OCI-LY1 (cell line): Measurements from ENCODE around the gene IL4I1.

Experiments
- H2AFZ ChIP-seq: fragments of 200-600 bp; sonication (generic), shearing (Covaris generic); 2 replicates; pipeline ENCODE4 v1.6.0; 2014; ENCODE audit warnings: antibody characterized with exemption, mild to moderate bottlenecking, low read length
- H3F3A ChIP-seq: fragments of 200-600 bp; sonication (generic), shearing (Covaris generic); 2 replicates; pipeline ENCODE4 v1.6.0; 2014; ENCODE audit warnings: mild to moderate bottlenecking, antibody characterized with exemption, low read length, moderate library complexity; ENCODE audit not compliant: insufficient read depth
- H3K27ac ChIP-seq: fragments of 200-600 bp; sonication (generic); 2 replicates; pipeline ENCODE4 v1.5.1; 2014; ENCODE audit warnings: low read length, mixed run types, mild to moderate bottlenecking, low read depth; ENCODE audit not compliant: poor library complexity, severe bottlenecking
- H3K27me3 ChIP-seq: fragments of 200-600 bp; sonication (generic); 2 replicates; pipeline ENCODE4 v1.6.0; 2014; ENCODE audit warnings: antibody characterized with exemption, mild to moderate bottlenecking, low read length, moderate library complexity; ENCODE audit not compliant: insufficient read depth
- H3K36me3 ChIP-seq: fragments of 200-600 bp; sonication (generic); 2 replicates; pipeline ENCODE4 v1.6.1; 2014; ENCODE audit warnings: mild to moderate bottlenecking, antibody characterized with exemption, low read length, moderate library complexity, mixed read lengths; ENCODE audit not compliant: insufficient read depth
- H3K4me1 ChIP-seq: fragments of 200-600 bp; sonication (generic); 2 replicates; pipeline ENCODE4 v1.5.1; 2014; ENCODE audit warnings: mild to moderate bottlenecking, low read length, moderate library complexity; ENCODE audit not compliant: insufficient read depth, severe bottlenecking
- H3K4me2 ChIP-seq: fragments of 200-600 bp; sonication (generic), shearing (Covaris generic); 2 replicates; pipeline ENCODE4 v1.6.1; 2014; ENCODE audit warnings: low read length
- H3K4me3 ChIP-seq: fragments of 200-600 bp; sonication (generic); 2 replicates; pipeline ENCODE4 v1.5.1; 2014; ENCODE audit warnings: low read length, low read depth, mild to moderate bottlenecking, mixed read lengths; ENCODE audit not compliant: poor library complexity, severe bottlenecking
- H3K79me2 ChIP-seq: fragments of 200-600 bp; shearing (Covaris generic); 2 replicates; pipeline ENCODE4 v1.6.1; 2016; ENCODE audit warnings: mixed run types, low read length, mixed read lengths; ENCODE audit not compliant: insufficient read depth
- H3K9ac ChIP-seq: fragments of 200-600 bp; sonication (generic), shearing (Covaris generic); 2 replicates; pipeline ENCODE4 v1.6.1; 2014; ENCODE audit warnings: mild to moderate bottlenecking, low read length, mixed read lengths
- H3K9me2 ChIP-seq: fragments of 200-600 bp; sonication (generic), shearing (Covaris generic); 2 replicates; pipeline ENCODE4 v1.6.1; 2014; ENCODE audit warnings: low read depth, mild to moderate bottlenecking, low read length, mixed read lengths
- H3K9me3 ChIP-seq: fragments of 200-600 bp; shearing (Covaris generic); 2 replicates; pipeline ENCODE4 v1.6.1; 2014; ENCODE audit warnings: low read length, mixed read lengths
- H4K20me1 ChIP-seq: fragments of 200-600 bp; sonication (generic), shearing (Covaris generic); 2 replicates; pipeline ENCODE4 v1.6.0; 2016; ENCODE audit warnings: mild to moderate bottlenecking, low read length; ENCODE audit not compliant: insufficient read depth
- CTCF ChIP-seq: fragments of 200-600 bp; sonication (generic), shearing (Covaris generic); IDR thresholded peaks from 2 replicates; pipeline ENCODE4 v1.5.1; 2017; ENCODE audit warnings: mild to moderate bottlenecking, antibody characterized with exemption, low read length, moderate library complexity, mixed read lengths
- EZH2 ChIP-seq: fragments of 200-600 bp; sonication (generic), shearing (Covaris generic); IDR thresholded peaks from 2 replicates; pipeline ENCODE4 v1.8.0; 2017; ENCODE audit warnings: borderline replicate concordance, mixed run types, mild to moderate bottlenecking, antibody characterized with exemption, low read length, moderate library complexity, mixed read lengths

Gene IL4I1

DNA sequence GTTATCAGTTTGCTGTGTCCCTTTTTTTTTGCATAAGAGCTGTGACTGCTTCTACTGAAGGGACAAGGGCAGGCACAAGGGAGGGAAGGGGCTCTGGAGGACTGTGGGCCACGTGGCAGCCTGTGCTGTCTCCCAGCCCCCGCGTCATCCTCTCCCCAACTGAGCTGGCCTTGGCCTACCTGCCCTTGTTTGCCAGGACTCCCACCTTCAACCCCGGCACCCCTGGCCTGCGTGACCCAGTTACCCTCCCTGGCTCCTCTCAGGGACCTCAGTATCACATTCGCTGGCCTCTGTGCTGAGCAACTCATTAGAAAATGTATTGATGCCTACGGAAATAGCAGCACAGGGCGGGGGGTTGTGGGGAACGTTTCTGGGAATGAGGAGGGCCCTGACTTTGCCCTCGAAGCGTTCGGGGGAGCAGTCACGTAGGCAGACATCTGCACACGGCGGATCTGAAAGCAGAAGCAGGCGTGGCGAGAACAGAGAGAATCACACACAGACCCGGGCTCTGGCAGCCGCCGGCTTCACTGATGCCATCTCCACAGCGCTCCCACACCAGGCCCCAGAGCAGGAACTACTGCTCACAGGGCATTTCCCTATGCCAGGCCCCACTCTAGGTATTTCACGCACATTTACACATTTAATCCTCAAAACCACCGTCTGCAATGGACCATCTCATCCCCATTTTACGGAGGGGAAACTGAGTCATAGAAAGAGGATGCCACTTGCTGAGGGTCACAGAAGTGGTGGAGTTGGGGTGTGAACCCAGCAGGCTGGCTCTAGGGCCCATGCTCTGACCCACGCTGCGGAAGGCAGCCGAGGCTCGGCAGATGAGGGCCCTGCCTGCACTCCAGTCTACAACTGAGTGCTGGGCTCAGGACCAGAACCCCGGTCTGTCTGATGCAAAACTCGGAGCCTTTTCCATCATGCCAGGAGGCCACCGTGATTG lies 26.6 kb upstream of the IL4I1 start:
- Histone ChIP-seq H3K79me2 (peaks cover 43% of the 10 kb centered on the region), H3K4me1 (peaks cover 96% of the 10 kb centered on the region), H3K9me3 (no peaks in the 10 kb centered on the region), H3K4me3 (peak overlapping the region; percentile 51), H3K4me2 (peak overlapping the region; percentile 61), H4K20me1 (no peaks in the 10 kb centered on the region), H2AFZ (no peak overlapping the region), H3K27me3 (no peaks in the 10 kb centered on the region), H3F3A (0 out of 2 replicates have a peak, but pooled peaks cover 3% of the 10 kb centered on the region), H3K27ac (peak overlapping the region; percentile 99), H3K9me2 (no peaks in the 10 kb centered on the region), H3K36me3 (peaks cover 60% of the 10 kb centered on the region), H3K9ac (peak overlapping the region; percentile 59)
- TF ChIP-seq CTCF = no peak
- no peak for TF ChIP-seq EZH2

DNA sequence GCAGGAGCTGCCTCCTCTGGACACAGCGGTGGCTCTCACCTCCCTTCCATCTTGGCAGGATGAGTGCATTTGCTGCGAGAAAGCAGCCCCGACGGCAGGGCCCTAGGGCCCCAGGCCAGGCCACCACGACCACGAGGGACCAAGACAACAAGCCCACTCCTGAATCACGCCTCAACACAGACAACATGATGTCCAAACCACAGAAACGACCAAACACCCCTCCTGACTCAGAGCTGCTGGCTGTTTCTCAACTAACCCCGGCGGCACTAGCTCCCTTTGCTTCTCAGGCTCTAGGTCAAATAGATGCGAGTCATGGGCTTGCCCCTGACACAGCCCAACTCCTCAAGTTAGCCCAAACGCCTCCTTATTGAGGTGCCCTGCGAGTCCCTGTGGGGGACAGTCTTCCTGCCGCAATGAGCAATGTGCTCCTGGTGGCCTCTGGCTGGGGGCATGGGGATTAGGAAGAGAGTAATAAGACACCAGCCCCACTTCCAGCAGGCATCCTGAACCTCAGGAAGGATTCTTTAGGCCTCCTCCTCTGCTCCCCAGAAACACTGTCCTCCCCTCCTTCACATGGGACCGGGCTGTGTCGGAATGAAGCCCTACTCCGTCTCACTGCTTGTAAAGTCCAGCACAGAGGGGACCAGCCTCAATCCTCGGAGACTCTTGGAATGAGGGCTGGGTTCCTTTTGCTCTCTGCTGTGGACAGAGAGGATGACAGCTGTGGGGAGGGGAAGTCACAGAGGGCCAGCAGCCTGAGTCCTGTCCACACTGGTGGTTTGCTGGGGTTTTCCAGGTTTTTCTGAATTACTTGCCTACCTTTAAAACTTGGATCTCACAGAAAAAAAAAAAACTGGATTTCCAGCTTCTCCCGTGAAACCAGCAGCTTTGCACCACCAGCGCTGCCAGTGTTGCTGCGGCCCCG lies 25.4 kb upstream of the IL4I1 start:
- H3K4me1 ChIP-seq = peaks cover 96% of the 10 kb centered on the region
- TF ChIP-seq EZH2 (no peak), CTCF (no peak)
- H3K36me3 ChIP-seq = peaks cover 62% of the 10 kb centered on the region
- peak overlapping the region; percentile 61 for H3K4me2 ChIP-seq
- H3K79me2 ChIP-seq = peaks cover 36% of the 10 kb centered on the region
- H2AFZ ChIP-seq = no peak overlapping the region
- H3K27me3 ChIP-seq = no peaks in the 10 kb centered on the region
- 0 out of 2 replicates have a peak, but pooled peaks cover 3% of the 10 kb centered on the region for H3F3A ChIP-seq
- no peaks in the 10 kb centered on the region for H4K20me1 ChIP-seq
- no peaks in the 10 kb centered on the region for H3K9me3 ChIP-seq
- peak overlapping the region; percentile 48 for H3K4me3 ChIP-seq
- H3K27ac ChIP-seq = peak overlapping the region; percentile 99
- H3K9ac ChIP-seq = peak overlapping the region; percentile 59
- H3K9me2 ChIP-seq = no peaks in the 10 kb centered on the region

GRCh38 chr19:49920624-49921363 lies 24.1 kb upstream of the IL4I1 start:
- peaks cover 88% of the 10 kb centered on the region for H3K4me1 ChIP-seq
- H3K79me2 ChIP-seq = peaks cover 33% of the 10 kb centered on the region
- H3K4me2 ChIP-seq = peak overlapping the region; percentile 61
- H4K20me1 ChIP-seq = no peaks in the 10 kb centered on the region
- H3K27ac ChIP-seq = peak overlapping the region; percentile 99
- peak overlapping the region; percentile 48 for H3K4me3 ChIP-seq
- peak overlapping the region; percentile 59 for H3K9ac ChIP-seq
- H3F3A ChIP-seq = 0 out of 2 replicates have a peak, but pooled peaks cover 3% of the 10 kb centered on the region
- no peaks in the 10 kb centered on the region for H3K9me2 ChIP-seq
- H3K27me3 ChIP-seq = no peaks in the 10 kb centered on the region
- H2AFZ ChIP-seq = no peak overlapping the region
- peaks cover 64% of the 10 kb centered on the region for H3K36me3 ChIP-seq
- H3K9me3 ChIP-seq = no peaks in the 10 kb centered on the region
- no peak for TF ChIP-seq CTCF
- TF ChIP-seq EZH2 = no peak
